HK-2 (cell line): Measurements from ENCODE around the gene OBP2A.
"Not testable (repeated sequence)": the region's sequence is repeated elsewhere in the genome, so short reads cannot be mapped to it uniquely, and the experiment has no call there.

Source experiments
- DNase-seq: peaks from one replicate; pipeline ENCODE4 v3.0.0-alpha.2; 2018; ENCODE audit not compliant: unreplicated experiment

OBP2A gene

DNA sequence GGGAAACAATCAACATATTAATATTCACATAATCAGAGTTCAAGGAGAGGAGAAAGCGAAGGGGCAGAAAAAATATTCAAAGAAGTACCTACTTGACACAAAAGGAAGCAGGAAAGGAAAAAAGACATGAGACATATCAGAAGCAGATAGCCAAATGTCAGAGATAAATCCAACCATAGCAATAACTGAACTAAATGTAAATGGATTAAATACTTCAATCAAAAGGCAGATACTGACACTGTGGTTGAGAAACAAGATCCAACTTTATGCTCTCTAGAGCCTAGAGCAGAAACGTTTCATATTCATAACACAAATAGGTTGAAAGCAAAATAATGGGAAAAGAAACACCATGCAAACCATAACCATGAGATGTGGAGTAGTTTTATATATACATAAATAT, 36.5 kb upstream of the OBP2A start:
- no peak for DNase-seq

DNA sequence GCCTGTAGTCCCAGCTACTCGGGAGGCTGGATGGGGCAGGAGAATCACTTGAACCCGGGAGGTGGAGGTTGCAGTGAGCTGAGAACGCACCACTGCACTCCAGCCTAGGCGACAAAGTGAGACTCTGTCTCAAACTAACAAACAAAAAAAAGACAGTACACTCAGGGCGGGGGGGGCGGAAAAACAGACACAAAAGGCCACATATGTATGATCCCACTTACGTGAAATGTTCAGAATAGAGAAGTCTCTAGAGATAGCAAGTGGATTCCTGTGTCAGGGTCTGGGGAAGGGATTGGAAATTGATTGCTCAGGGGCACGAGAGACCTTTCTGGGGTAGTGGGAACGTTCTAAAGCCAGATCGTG, 33.7 kb upstream of the OBP2A start:
- DNase-seq: no peak

DNA sequence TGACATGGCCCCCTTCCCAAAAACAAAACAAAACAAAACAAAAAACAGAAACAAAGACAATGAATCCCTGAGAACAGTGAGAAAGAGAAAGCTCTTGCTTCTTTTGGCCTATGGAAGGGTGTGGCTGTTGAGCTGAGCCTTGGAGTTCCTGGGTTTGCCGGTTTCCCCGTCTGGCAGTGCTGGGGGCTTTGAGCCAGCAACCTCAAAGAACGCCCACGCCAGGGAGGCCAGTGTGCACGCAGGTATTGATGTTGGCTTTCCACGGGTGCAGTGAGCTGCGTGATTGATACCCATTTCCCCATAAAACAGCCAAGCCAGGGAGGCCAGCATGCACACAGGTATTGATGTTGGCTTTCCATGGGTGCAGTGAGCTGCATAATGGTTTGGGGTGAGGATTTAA, 33.0 kb upstream of the OBP2A start:
- DNase-seq: no peak

DNA sequence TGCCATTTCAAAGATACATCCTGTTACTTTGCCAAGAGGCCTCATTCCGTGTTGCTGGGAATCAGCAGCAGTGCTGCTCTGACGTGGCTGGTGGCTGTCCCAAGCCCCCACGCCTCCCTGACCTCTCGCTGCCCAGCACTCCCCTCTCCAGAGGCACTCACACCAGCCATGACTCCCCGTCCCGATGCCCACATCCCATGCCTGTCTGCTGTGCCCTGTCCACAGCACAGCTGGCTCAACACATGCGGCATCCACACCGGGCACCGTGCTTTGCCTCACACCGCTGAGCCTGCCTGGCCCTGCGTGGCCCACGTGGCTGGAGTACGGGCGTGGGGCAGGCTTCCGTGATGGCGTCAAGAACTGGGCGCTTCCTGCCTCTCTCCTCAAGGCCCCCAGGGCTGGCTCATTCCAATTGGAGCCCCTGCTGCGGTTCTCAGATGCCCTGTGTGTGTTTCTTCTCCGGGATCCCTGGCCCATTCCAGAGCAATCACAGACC, 32.5 kb upstream of the OBP2A start:
- no peak for DNase-seq

DNA sequence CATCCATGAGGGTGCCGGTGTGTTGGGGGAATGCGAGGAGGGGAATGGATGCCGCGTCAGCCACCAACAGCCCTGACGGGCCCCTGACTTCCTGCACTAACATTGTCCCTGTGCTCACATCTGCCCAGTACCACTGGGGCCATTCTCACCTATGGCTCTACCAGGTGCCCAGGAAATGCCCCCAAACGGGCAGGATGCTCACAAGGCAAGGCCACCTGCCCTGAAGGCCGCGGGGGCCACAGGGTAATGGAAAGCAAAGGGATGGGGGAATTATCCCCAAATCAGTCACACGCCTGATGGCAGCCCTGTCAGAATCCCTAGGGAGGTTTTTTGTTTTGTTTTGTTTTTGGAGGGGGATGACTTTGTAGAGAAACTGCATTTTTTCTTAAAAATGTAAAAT, 32.0 kb upstream of the OBP2A start:
- not testable (repeated sequence) for DNase-seq

DNA sequence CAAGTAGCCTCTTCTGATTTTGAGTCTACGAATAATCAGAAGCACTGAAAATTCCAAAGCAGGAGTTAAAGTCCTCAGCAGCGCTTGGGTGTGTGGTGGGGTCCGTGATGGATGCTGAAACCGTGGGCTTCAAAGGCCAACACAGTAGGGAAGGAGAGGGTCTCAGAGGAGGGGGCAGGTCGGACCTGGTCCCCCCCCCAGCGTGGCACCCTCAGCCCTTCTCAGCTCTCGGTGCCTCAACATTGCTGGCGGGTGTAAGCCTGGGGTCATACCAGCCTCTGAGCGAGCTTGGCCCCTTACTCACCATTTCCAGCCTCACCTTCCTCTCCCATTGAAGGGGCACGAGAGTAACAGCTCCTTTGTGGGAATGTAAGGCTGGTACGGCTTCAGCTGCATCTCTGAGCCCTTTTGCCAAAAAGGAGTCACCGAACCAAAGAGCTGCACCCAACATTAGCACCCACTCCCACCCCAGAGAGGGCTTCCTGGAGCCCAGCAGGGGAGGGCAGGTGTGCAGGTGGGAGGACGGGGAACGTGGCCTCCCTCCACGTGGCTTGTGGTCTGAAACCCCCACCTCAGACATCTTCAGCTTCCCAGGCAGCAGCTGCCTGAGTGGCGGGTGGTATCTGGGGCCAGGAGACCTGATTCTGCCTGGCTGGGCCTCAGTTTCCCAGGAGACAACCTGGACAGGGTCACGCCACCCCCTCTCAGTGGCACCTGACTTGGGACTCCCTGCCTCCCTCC, 31.4 kb upstream of the OBP2A start:
- DNase-seq: no peak

DNA sequence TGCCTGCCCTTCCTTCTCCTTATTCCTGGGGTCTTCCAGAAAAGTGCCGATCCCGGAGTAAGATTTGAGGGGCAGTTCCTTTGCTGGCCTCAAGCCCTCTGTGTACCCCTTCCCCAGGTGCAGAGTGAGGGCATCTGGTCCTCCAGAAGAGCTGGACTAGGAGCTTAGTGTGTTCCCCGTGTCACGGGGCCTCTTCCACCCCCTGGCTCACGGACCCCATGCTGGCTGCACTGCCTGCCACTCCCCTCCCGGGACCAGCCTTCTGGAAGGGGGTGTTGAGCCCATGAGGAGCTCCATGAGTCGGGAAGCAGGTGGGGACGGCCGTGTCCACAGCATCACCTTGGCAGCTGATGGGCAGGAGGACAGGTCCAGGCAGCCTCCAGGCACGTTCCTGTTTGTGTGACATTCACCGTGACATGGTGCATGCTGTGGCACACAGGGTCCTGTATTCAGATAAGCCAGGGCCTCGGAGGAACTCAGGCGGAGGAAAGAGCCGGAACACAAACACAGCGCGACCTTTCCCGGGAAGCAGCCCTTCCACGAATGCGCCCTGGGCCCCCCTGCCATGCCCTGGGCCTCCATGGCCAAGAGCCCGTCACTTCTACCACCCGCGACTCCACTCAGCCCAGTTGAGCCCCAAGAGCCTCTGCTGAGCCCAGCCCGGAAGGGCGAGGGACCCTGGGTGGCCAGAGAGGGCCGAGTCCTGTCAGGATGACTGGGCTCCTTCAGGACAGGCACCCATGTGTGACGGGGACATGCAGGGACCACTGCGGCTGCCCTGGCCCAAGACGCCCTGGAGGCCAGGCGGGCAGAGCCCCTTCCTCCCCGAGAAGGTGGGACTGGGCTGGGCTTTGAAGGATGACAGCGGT, 30.6 kb upstream of the OBP2A start:
- DNase-seq: no peak

DNA sequence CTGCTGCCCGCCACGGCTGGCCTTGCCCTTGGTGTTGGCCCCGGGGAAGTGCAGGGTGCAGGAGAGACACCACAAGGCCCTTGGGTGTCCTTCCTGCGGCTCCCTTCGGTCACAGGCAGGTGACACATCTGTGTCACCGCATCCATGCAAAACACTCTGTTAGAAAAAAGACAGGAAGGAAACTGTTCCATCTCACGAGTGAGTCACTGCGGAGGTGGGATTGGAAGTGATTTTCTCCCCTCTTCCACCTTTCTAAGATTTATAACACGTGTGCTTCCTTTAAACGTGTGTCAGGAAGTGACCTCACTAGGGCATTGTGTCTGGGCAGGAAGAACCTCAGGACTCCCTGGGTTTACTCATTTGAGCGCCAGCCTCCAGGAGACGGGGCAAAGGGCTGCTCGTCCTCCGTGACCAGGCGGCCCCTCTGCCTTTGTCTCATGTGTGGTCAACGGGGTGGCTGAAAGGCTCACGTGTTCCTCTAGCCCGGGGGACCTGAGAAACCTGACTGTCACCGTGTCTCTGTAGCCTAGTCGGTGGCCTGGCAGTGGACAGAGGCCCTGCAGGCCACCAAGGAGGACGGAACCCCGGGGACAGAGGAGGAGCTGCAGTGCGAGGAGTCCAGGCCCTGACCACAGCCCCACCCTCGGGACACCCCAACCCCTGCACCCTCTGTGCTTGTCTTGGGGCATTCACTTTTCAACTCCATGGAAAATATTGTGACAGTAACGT, 29.6 kb upstream of the OBP2A start:
- no peak for DNase-seq

DNA sequence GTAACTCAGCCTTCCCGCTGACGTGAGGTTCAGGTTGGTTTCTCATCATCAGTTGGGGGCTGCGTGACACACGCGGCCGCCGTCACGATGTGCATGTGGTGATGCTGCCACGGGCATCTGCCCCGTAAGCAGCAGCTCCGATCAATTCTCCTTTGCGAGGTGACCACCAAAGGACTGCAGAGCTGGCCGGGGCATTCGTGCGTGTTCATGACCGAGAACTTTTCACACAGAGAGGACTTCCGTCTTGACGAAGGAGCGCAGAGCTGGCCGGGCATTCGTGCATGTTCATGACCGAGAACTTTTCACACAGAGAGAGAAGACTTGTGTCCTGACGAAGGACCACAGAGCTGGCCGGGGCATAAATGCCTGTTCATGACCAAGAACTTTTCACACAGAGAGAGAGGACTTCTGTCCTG, 28.5 kb upstream of the OBP2A start:
- no peak for DNase-seq

DNA sequence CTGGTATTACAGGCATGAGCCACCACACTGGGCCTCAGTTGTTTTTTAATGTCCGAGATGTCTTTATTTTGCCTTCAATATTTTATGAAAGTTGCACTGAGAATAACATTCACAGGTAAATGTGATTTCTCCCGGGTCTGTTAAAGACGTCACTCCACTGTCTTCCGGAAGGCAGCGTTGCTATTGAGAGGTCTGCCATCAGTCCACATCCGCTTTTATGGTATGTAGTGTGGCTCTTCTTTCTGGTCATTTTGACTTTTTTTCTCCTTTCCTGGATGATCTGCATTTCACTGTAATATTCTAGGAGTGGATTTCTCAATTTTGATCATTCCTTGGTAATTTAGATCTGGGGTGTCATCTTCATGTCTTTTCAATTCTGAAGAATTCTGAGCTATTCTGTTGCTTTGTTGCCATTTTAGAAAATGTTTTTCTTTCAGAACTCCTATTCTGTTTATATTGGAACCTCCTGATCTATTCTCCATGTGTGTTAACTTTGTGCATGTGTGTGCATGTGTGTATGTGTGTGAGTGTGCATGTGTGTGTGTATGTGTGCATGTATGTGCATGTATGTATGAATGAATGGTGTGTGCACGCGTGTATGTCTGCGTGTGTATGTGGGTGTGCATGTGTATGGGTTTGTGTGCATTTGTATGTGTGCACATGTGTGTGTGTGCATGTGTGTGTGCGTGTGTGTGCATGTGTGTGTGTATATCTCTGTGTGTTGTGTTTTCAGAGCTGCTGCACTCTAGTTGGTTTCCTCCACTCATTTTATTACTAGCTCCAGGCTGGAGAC, 26.6 kb upstream of the OBP2A start:
- no peak for DNase-seq

DNA sequence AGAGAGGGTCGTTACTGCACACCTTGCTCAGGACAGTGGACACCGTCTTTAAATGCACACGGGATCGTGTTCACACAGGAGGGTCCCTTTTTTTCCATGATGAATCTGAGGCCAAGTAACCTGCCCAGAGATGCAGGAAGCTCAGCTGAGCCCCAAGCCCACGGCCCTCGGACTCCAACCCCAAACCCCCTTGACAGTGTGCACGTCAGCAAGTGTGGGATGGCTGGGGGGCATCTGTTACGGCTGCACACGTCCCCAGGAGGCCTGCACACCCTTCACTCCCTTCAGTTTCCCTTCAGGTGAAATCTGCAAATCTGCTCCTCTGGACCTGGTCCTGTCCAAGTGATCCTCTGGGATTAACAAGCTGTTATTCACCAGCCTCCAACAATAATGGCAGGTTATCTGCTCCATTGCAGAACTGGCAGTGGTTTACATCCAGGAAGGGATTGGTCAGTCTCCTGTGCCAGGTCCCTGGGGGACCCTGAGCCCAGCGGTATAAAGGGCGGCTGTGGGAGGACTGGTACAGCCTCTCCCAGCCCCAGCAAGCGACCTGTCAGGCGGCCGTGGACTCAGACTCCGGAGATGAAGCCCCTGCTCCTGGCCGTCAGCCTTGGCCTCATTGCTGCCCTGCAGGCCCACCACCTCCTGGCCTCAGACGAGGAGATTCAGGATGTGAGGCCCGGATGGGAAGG, 24.9 kb upstream of the OBP2A start, which contains the start of gene LCN1:
Gene LCN1, plus strand, starts transcription at position 525 of the 692 bp plus-strand sequence. Its CDS starts 58 bp downstream, at position 583.
- no peak for DNase-seq

DNA sequence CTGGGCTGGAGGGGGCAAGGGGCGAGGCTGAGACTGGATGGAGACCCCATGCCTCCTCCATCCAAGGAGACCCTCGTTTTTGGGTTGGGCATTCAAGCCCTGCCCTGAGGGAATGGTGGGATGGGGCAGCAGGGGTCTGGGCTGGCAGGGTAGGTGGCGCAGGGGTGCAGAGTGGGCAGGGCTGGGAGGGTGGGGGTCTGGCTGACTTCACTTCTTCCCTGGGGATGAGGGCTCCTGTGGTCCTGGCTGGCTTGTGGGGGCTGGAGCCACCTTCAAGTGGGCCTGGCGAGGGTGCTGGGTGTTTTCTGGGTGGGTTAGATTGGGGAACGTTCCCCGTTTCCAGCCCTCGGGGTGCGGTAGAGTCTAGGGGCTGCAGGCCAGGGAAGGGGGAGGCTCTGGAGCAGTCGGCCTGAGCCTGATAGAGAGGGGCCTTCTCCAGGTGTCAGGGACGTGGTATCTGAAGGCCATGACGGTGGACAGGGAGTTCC, 24.3 kb upstream of the OBP2A start:
- no peak for DNase-seq

DNA sequence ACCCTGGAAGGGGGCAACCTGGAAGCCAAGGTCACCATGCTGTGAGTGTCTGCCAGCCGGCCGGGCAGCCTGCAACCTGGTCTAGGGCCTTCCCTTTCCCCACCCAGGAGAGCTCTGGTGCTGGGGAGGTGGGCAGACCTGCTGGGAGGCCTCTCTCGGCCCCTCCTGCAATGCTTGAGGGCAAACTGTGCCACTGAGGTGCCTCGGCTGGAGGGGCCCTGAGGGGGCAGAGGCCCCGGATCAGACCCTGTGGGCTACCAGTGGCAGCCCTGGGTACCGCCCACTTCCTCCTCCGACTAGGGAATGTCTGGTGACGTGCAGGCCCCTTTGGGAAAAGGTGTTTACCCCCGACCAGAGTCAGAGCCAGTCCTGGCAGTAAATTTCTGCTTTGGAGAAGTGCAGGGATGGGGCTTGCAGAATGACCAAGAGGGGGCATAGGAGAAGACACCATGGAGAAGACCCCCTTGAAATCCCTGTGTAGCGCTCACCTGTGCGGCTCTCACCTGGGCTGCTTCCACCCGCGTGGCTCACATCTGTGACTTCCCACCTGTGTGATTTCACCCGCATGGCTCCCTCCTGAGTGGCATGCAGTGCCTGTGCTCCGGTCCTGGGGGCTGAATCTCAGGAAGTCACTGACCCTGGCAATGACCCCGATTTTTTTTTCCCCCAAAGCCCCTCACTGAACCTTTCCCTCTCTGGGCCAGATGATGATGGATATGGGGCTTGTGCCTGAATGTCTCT, 23.6 kb upstream of the OBP2A start:
- no peak for DNase-seq

DNA sequence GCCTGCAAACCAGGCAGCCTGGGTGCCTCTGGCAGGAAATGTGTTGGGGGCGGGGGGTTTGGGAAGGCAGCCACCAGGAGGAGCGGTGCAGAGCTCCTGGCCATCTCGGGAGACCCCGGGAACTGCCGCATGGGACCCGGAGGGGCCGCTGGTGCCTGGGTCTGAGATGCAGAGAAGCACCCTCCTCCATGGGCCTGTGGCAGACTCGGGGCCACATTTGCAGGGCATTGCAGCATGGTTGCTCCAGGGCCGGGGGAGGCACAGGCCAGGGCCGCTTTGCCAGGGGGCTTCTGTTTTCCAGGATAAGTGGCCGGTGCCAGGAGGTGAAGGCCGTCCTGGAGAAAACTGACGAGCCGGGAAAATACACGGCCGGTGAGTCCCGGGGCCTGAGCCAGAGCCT, 23.0 kb upstream of the OBP2A start:
- DNase-seq: no peak

DNA sequence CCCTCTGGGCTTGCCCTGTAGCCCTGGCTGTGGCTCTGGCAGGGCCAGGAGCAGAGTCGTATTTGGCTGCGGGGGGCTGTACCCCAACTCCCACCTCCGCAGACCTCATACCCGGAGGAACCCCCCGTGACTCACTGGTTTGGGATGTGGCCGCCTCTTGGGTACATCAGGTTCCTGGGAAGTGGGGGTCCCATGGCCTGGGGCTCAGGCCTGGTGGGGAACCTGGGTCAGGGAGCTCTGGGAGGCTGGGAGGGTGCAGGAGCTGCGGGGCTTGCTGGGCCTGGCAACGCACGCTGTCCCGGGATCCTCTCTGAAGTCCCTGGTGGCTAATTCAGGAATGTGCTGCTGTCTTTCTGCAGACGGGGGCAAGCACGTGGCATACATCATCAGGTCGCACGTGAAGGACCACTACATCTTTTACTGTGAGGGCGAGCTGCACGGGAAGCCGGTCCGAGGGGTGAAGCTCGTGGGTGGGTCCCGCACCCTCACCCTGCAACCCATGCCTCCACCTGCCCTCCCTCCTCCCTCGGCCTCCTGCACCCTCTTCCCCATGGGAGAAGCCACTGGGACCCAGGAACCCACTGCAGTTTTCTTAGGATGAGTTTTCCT, 22.3 kb upstream of the OBP2A start:
- DNase-seq: no peak

DNA sequence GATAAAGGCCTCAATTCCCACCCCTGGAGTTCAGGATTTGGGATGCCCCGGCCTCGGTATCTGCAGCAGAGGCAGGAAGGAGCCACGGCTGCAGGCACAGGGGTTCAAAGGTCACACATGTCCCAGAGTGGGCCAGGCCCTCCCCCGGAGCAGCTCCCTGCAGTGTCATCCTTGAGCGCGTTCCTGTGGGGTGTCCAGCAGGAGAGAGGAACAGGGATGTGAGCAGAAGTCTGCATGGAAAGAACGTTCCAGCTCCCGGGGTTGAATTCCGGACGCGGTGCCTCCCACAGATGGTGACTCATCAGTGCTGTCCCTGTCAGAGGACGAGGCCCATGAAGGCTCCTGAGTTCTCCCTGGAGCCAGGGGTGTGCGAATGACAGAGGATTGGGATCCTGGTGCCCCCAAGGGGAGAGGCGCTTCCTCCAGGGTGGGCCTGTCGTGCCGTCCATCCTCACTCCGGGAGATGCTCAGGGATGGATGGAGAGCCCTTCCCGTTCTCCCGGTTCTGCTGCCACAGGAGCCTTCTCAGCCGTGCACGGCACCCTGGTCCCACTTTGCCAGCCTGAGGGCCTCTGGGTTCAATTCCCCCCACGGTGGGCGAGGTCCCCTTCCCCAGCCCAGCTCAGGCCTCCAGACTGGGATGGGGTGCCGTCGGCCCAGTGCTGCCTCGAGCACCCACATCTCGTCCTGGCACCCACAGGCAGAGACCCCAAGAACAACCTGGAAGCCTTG, 21.6 kb upstream of the OBP2A start:
- DNase-seq: peak; percentile 42

DNA sequence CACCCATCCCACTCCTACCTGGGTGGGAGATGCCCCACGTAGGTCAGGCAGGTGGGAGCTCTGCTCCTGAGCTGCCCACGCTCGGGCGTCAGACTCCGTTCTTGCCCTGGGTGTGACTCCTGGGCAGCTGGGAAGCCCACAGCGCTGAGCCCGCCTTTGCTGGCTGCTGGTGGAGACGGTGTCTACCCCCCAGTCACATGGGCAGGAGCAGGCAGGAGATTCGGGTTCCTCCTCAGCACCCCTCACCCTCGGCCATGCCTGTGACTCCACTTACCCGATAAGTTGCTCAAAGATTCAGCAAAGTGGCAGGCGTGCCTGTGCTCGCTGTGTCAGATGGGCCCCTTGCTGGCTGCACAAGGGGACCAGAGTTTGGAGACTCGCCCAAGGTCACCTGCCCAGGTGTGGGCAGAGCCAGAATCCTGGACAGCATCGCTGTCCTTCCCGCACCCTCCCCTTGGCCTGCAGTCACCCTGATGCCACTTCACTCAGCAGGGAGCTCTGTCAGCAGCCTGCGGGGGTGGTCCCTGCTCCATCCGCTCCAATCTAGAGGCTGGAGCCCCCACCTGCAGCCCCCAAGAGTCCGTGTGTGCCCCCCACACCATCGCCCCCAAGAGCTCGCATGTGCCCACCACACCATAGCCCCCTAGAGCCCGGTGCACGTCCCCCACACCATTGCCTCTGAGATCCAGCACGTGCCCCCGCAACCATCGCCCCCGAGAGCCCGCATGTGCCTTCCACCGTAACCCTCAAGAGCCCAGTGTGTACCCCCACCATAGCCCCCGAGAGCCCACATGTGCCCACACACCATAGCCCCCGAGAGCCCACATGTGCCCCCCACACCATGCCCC, 20.5 kb upstream of the OBP2A start:
- no peak for DNase-seq
